NCI-H460 (cell line): ENCODE measurements around the gene TUBB4B. TPM values are rescaled to one million over a fixed set of nuclear protein-coding genes. Genes with fewer than 3 reads are reported as not detected.
"Not testable (repeated sequence)": the region's sequence is repeated elsewhere in the genome, so short reads cannot be mapped to it uniquely, and the experiment has no call there.

Experiments
- DNase-seq: peaks from one replicate; pipeline ENCODE4 v3.0.0-alpha.2; 2016; ENCODE audit warnings: low read depth; ENCODE audit errors: extremely low read depth
- total RNA-seq: library from RNA; depleted of rRNA; stranded (reverse); fragments of >200 nt; shearing (Covaris generic); gene quantifications from 2 replicates; pipeline ENCODE4 v1.2.3, GENCODE V29; 2014

Gene TUBB4B
- total RNA-seq, 1 experiment from 2014 or later, result 171 TPM

DNA sequence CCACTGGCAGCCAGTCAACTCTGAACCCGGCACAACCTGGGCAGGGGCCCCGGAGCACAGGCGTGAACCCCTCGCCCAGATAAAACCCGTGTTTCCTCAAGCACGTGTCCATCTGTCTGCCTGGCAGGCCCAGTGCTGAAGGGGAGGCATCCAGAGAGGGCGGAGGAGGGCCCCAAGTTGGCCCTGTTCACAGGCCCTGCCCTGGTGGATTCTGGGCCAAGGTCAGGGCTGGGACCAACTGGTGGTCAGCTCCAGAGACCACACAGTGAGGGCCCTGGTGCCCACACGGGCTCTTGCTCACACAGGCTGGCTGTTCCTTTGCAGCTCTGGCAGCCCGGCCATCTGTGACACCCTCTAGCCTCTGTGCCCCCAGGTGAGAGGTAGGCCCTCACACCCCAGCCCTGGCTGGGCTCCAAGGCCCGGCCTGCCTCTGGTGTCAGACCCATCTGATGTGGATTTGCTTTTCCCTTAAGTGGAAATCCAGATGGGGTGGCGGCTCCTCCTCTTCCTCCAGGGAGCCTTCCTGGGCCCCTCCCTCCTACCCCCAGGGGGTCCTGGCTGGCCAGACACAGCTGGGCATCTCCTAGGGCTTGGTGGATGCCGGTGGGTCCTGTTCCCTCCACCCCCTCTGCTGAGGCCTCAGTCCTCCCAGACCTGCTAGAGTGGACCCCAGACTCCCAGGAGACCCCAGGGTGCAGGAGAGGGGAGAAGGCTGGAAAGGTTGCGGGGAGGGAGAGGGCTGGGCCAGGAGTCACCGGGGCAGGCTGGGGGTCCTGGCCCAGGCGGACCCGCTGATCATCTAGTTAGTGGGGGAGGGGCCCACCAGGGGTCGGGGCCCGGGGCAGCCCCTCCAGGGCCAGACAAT, 9.5 kb downstream of the TUBB4B start:
- no peak for DNase-seq

DNA sequence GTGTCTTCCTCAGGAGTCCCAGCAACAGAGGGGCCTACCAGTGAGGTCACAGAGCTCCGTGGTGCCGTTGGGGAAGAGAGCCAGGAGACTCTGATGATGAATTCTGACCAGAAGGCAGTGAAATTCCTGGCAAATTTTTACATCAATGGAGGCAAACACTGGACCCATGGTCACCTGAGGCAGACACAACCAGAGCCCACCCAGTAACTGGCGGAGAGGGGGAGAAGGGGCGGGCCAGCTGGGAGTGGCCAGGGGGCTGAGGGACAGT, 10.0 kb downstream of the TUBB4B start, which contains the start of gene STPG3:
Gene STPG3, plus strand, starts transcription at position 93 of the 268 bp plus-strand sequence. Its CDS starts 1 bp downstream, at position 94.
- DNase-seq, result no peak

GRCh38 chr9:137251490-137252268, 10.6 kb downstream of the TUBB4B start:
- no peak for DNase-seq

GRCh38 chr9:137252555-137253506, 11.7 kb downstream of the TUBB4B start:
- DNase-seq, result no peak

GRCh38 chr9:137253717-137254623, 12.9 kb downstream of the TUBB4B start:
- no peak for DNase-seq

GRCh38 chr9:137254624-137255447, 13.7 kb downstream of the TUBB4B start, which contains the start of gene NELFB:
NELFB (plus strand) TSS chr9:137255327.
- DNase-seq, result peak; percentile 83

- no peak for DNase-seq
Measured at GRCh38 chr9:137255448-137256114, 14.5 kb downstream of the TUBB4B start.

DNA sequence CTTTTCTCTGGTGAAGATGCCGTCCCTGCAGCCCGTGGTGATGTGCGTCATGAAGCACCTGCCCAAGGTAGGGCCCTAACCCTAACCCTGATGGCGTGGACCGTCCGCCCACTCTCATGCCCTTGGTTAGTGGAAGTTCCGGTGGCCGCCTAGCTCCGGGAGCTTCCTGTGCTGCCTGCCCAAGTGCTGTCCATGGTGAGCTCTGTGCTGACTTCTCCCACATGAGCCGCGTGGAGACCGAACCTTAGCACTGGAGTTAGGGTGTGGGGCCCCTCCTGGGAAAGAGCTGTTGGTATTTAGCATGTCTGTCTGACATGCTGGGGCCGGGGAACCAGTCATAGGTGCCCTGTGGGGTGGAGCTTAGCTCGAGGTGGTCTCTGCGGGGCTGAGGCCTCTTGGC, 15.3 kb downstream of the TUBB4B start:
- DNase-seq, result no peak

DNA sequence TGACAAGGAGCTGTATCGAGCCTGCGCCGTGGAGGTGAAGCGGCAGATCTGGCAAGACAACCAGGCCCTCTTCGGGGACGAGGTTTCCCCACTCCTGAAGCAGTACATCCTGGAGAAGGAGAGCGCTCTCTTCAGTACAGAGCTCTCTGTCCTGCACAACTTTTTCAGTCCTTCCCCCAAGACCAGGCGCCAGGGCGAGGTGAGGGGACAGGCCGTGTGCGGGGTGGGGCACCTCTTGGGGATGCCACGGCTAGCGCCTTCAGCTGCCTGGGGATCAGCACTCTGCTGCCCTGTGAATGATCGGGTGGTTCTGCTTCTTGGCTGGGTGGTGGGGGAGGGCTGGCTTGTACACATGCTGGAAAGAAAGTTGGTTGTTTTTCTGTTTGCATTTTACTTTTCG, 15.8 kb downstream of the TUBB4B start:
- DNase-seq, result no peak

- DNase-seq, result not testable (repeated sequence)
Measured at GRCh38 chr9:137262173-137262908, 21.3 kb downstream of the TUBB4B start.

DNA sequence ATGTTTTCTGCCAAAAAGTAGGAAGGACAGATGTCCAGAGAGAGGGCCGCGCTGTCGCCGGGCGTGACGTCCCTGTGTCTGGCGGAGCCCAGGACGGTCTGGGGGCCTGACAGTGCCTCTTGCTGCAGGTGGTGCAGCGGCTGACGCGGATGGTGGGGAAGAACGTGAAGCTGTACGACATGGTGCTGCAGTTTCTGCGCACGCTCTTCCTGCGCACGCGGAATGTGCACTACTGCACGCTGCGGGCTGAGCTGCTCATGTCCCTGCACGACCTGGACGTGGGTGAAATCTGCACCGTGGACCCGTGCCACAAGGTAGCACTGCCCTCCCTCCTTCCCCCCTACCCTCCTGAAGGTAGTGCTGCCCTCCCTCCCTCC, 21.8 kb downstream of the TUBB4B start:
- no peak for DNase-seq

DNA sequence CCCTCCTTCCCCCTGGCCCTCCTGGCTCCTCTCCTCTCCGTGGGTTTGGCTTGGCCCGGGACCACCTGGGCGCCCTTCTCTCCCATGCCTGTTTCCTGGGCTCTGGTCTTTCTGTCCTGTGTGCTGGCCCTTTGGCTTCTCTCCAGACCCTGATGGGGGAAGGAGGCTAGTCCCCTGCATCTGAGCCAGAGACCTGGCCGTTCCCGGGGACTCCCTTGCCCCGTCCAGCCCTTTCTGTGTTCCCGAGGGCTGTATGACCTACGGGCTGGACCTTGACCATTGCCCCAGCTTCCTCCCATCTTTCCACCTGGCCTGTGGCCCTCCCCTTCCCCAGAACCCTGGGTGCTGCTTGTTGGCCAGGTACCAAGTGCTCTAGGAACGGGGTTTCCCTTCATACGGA, 22.4 kb downstream of the TUBB4B start:
- DNase-seq, result no peak

DNA sequence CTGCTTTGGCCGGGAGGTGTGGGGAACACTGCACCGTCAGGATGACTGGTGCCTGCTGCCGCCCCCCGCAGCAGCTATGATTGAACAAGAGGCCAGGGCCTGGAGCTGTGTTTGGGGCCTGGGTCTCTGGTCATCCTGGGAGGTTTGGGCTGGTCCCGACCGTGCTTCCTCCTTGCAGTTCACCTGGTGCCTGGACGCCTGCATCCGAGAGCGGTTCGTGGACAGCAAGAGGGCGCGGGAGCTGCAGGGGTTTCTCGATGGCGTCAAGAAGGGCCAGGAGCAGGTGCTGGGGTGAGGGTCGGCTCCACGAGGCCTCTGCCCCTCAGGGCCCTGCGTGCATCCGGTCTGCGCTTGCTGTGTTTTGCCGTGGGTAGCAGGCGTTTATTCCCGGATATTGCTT, 23.0 kb downstream of the TUBB4B start:
- DNase-seq, result no peak

- DNase-seq, result no peak
Measured at GRCh38 chr9:137265496-137266161, 24.5 kb downstream of the TUBB4B start.

DNA sequence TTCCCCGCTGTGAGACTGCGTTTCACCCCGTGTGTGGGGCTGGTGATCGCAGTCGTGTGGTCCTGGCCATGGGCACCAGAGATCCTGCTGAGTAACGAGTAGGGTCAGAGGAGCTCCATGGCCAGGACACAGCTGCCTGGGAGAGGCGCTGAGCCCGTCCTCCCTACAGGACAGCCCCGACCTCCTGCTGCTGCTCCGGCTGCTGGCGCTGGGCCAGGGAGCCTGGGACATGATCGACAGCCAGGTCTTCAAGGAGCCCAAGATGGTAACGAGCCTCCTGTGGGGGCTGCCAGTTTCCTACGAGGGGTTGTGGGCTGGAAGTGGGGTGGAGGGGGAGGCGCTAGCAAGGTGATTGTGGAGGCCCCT, 25.1 kb downstream of the TUBB4B start:
- no peak for DNase-seq

DNA sequence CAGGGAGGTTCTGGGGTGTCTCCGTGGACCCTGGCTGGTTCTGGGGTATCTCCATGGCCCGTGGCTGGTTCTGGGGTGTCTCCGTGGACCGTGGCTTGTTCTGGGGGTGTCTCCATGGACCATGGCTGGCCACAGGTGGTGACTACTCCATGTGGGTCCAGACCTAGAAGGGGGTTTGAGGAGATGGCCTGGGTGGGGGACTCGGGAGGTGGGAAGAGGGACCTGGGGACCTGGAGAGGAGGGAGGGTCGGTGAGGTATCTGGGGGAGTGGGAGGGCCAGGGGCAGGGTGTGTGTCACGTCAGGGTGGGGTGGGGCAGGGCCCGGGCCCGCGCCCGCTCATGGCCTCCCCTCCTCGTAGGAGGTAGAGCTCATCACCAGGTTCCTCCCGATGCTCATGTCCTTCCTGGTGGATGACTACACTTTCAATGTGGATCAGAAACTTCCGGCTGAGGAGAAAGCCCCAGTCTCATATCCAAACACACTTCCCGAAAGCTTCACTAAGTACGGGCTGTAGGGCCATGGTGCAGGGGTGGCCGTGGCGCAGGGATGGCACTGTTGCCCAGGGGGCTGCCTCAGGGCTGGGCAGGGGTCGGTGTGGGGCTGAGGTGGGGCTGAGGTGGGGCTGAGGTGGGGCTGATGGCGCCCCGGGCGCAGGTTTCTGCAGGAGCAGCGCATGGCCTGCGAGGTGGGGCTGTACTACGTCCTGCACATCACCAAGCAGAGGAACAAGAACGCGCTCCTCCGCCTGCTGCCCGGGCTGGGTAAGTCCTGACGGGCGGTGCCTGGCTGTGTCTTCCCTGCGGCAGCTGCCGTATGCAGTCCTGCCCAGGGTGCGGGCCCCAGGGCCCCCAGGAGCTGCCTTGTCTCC, 25.7 kb downstream of the TUBB4B start:
- DNase-seq, result no peak
